WI38 (cell line): ENCODE measurements around the gene TRIM69.
"Not testable (repeated sequence)": the region's sequence is repeated elsewhere in the genome, so short reads cannot be mapped to it uniquely, and the experiment has no call there.

Source experiments
- H3K4me3 ChIP-seq: 2 replicates; pipeline ENCODE4 v1.5.1; 2011; ENCODE audit warnings: low read depth, mild to moderate bottlenecking, control low read depth, low read length
- TF ChIP-seq, protein P1 (sequence below): IDR thresholded peaks from 2 replicates; pipeline ENCODE4 v1.5.1; 2012; ENCODE audit warnings: low read depth, mild to moderate bottlenecking, control low read depth, low read length

TRIM69 gene

DNA sequence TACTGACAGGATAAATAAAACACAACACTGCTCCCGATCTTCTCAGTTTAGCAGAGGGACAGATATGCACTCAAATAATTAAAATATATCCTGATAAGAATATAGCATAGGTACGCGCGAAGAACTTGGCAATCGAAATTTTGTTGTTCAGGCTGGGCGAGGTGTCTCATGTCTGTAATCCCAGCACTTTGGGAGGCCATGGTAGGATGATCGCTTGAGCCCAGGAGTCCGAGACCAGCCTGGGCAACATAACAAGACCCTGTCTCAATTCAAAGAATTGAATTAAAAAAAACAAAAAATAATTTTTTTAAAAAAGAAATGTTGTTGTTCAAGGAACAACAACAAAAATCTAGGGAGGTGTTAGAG is 17.4 kb upstream of the TRIM69 start:
- TF ChIP-seq, protein P1, sequence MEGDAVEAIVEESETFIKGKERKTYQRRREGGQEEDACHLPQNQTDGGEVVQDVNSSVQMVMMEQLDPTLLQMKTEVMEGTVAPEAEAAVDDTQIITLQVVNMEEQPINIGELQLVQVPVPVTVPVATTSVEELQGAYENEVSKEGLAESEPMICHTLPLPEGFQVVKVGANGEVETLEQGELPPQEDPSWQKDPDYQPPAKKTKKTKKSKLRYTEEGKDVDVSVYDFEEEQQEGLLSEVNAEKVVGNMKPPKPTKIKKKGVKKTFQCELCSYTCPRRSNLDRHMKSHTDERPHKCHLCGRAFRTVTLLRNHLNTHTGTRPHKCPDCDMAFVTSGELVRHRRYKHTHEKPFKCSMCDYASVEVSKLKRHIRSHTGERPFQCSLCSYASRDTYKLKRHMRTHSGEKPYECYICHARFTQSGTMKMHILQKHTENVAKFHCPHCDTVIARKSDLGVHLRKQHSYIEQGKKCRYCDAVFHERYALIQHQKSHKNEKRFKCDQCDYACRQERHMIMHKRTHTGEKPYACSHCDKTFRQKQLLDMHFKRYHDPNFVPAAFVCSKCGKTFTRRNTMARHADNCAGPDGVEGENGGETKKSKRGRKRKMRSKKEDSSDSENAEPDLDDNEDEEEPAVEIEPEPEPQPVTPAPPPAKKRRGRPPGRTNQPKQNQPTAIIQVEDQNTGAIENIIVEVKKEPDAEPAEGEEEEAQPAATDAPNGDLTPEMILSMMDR, result no peak
- H3K4me3 ChIP-seq, result no peak overlapping the region

DNA sequence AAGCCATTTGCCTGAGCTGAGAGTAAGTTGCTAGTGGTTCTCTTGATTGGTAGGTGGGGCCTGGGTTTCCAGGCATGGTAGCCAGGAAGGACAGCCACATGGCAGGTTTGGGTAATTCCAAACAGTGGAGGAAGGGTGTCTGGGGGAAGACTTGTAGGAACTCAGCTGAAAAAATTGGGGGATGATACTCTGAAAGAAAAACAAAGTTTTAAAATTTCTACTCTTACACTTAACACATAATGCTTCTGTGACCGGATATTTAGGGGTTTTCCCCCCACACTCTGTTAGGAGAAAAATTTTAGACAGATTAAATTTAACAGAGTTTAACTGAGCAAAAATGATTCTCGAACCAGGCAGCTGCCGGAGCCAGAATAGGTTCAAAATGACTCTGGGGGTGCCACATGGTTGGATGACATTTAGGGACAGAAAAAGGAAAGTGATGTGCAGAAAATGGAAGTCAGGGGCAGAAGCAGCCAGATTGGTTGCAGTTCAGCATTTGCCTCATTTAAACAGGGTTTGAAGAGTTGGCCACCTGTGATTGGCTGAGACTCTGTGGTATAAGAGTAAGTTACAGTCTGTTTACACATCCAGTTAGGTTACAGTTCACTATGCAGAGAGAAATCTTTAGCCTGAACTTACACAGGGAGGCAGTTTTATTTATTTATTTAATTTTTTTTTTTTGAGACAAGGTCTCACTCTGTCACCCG is 16.9 kb upstream of the TRIM69 start:
- TF ChIP-seq, protein P1, result no peak
- no peak overlapping the region for H3K4me3 ChIP-seq

GRCh38 chr15:44720000-44720435 is 16.3 kb upstream of the TRIM69 start:
- H3K4me3 ChIP-seq, result not testable (repeated sequence)

- TF ChIP-seq, protein P1, result no peak
- no peak overlapping the region for H3K4me3 ChIP-seq
Observed at GRCh38 chr15:44720460-44721176, 15.7 kb upstream of the TRIM69 start.

DNA sequence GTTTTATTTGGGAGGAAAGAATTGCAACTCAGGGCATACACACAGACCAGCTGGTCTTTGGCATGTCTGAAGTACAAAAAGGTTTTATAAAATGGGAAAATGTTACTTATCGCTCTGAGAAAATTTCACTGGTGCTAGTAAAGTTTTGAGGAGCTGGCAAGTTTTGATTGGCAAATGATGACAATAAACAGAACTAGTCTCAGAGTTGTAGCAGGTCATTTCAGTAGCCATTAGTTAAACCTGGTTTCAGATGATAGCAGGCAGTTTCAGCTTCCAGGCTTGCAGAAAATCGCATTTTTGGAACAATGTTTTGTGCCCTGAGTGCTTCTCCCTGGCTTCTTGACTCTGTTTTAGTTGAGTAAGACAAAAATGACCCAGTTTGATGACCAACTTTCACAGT is 14.3 kb upstream of the TRIM69 start:
- TF ChIP-seq, protein P1, result no peak
- no peak overlapping the region for H3K4me3 ChIP-seq

DNA sequence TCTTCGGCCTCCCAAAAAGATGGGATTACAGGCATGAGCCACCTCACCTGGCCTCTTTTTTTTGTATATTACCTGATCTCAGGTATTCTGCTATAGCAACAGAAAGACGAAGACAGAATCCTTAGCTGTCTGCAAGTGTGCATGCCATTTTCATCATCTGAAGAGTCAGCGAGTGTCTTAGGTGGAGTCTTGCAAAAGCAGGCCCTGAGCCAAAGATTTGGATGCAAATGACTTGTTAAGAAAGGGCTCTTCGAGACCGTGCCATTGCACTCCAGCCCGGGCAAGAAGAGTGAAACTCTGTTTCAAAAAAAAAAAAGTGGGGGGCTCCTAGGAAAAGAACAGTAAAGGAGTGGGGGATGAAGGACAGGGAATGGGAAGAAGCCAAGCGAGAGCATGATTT is 10.2 kb upstream of the TRIM69 start:
- no peak overlapping the region for H3K4me3 ChIP-seq
- TF ChIP-seq, protein P1, result no peak

DNA sequence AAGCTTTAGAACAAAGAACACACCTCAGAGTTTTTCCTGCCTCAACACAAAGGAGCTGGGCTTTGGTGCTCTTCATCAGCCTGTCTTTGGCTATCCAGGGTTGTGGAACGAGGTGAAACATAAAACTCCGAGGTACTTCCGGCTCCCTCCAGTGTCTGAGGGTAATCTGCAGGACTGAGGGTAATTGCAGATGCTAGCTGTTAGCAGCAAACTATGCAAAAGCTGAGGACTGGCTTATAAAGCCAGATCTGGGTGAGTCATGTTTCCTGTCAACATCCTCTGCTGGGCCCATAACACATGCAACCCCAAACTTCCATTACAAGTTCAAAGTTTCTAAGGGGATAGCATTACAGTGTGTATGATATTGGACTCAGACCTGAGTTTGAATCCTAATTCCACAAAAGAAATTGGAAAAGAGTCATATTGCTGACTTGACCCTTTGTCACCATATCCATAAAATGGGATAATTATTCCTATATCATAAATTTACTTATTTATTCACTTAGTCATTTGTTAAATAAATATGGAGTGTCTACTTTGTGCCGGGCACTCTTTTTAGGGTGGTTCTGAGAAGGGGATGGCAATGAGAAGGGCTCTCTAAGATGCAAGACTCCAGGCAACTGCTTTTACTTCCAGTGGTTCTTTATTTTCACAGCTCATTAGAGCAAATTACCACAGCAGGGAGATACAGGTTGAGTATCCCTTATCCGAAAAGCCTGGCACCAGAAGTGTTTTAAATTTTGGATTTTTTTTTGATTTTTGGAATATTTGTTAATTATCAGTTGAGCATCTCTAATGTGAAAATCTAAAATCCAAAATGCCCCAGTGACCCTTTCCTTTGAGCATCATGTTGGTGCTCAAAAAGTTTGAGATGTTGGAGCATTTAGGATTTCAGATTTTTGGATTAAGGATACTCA is 9.5 kb upstream of the TRIM69 start:
- TF ChIP-seq, protein P1, result no peak
- H3K4me3 ChIP-seq, result no peak overlapping the region
